ENCODE data around the gene RAB40C. TPM values are rescaled to one million over a fixed set of nuclear protein-coding genes. Genes with fewer than 3 reads are reported as not detected.

Gene RAB40C
- total and polyA plus RNA-seq, 10 of the 15 experiments (the other 5 are each of a cell fraction or from before 2014, with no cell fraction given), result 0.06 to 12.8 (median 4.6) TPM

- POLR2A ChIA-PET, result no interaction called here
- no peaks in the 10 kb centered on the region for H3K79me2 ChIP-seq (ENCODE audit: control insufficient read depth, insufficient read depth, low read length)
- in situ Hi-C loops (cut with MboI), result loop anchor here (10.0 kb wide), 1 partner anchor 265 kb away; the partner anchor contains the start of gene NME4
- intact Hi-C loops (cut with micrococcal nuclease; ENCODE audit: unreplicated experiment), result loop anchor here (1.0 to 10.0 kb wide), 2 partner anchors 80 to 265 kb away; partner anchors contain the start of gene NME4
- H4K20me1 ChIP-seq (ENCODE audit: control insufficient read depth, insufficient read depth), result no peaks in the 10 kb centered on the region
- H3K4me1 ChIP-seq (ENCODE audit: control insufficient read depth, insufficient read depth, low read length), result peaks cover 3% of the 10 kb centered on the region; the same call in 1 of the 2 replicates
- no peaks in the 10 kb centered on the region for H3K9me3 ChIP-seq (replicated peaks; ENCODE audit: control insufficient read depth, insufficient read depth, low read length)
- DNase-seq (ENCODE audit: low read depth, low spot score), result no peak
- RAD21 ChIA-PET (ENCODE audit: unreplicated experiment), result no interaction called here
- H3K36me3 ChIP-seq (ENCODE audit: control insufficient read depth in 2 of 2, insufficient read depth in 2 of 2, low read length in 1 of 2), result no peaks in the 10 kb centered on the region; a peak in 2 of 4 replicates
- ATAC-seq, result no peak
- TF ChIP-seq E2F8 (IDR thresholded peaks at IDR 0.05; ENCODE audit: low read depth, partially characterized antibody), result no peak
- TF ChIP-seq SREBF1 (IDR thresholded peaks at IDR 0.05; ENCODE audit: low read length), result no peak
- no peak for TF ChIP-seq ZBTB11 (CRISPR knock-in tag; IDR thresholded peaks at IDR 0.05)
- TF ChIP-seq MEF2B (IDR thresholded peaks at IDR 0.05; ENCODE audit: partially characterized antibody, poor library complexity, severe bottlenecking), result no peak
- no peak for TF ChIP-seq BCL11A (IDR thresholded peaks at IDR 0.05; ENCODE audit: low read depth, low read length)
- TF ChIP-seq PBX3 (IDR thresholded peaks at IDR 0.05; ENCODE audit: insufficient replicate concordance, low read depth, low read length), result no peak
- no peak for TF ChIP-seq LARP7 (IDR thresholded peaks at IDR 0.05)
- no peak for TF ChIP-seq POLR2AphosphoS5 (IDR thresholded peaks at IDR 0.05; ENCODE audit: low read length)
- no peak for TF ChIP-seq ZNF384 (IDR thresholded peaks at IDR 0.05; ENCODE audit: borderline replicate concordance, low read depth, low read length)
- H3K27ac ChIP-seq (ENCODE audit: control insufficient read depth, insufficient read depth), result no peak overlapping the region
- no TSS peak for BruUV-seq (replicated peaks)
- SMC1A ChIA-PET (ENCODE audit: uncharacterized antibody, unreplicated experiment), result no interaction called here
- no peak overlapping the region for H2AFZ ChIP-seq (ENCODE audit: control insufficient read depth, low read depth, low read length)
- no peak overlapping the region for H3K4me3 ChIP-seq
- CTCF ChIA-PET, result interaction anchor here (1.2 to 1.4 kb wide), 2 partner anchors 9 to 11 kb away, joined by 3 to 5 read pairs; no protein-coding TSS in a partner anchor
- no peak for FAIRE-seq
- H3K4me2 ChIP-seq (ENCODE audit: control insufficient read depth, insufficient read depth), result no peak overlapping the region
- no peak overlapping the region for H3K9ac ChIP-seq (ENCODE audit: control insufficient read depth, insufficient read depth, low read length)
- H3K27me3 ChIP-seq (replicated peaks in 1 of 2; ENCODE audit: control insufficient read depth in 2 of 2, insufficient read depth in 2 of 2, low read length in 1 of 2), result no peaks in the 10 kb centered on the region
- WGBS (ENCODE audit: insufficient coverage, insufficient replicate concordance, low lambda C conversion rate, missing lambda C conversion rate), result 85% methylated on average over 20 of the region's 20 CpGs
Observed at GRCh38 chr16:659618-660017, 69.8 kb downstream of the RAB40C start.
